ENCODE data around the gene CILP. TPM values are rescaled to one million over a fixed set of nuclear protein-coding genes. Genes with fewer than 3 reads are reported as not detected.

Gene CILP
- total RNA-seq (ENCODE audit: unreplicated experiment): not detected
- long read RNA-seq: 0 reads

- Mint-ChIP-seq H3K27me3 (ENCODE audit: unreplicated experiment) (peaks cover 4% of the 10 kb centered on the region), H3K9me3 (ENCODE audit: unreplicated experiment) (no peaks in the 10 kb centered on the region), H3K4me3 (ENCODE audit: unreplicated experiment) (no peak within 1 kb of the TSS), H3K36me3 (ENCODE audit: low read depth, unreplicated experiment) (no peaks in the 10 kb centered on the region), H3K4me1 (ENCODE audit: unreplicated experiment) (no peaks in the 10 kb centered on the region), H3K27ac (ENCODE audit: unreplicated experiment) (no peak within 1 kb of the TSS)
- no peak for TF ChIP-seq CTCF (IDR thresholded peaks at IDR 0.05; ENCODE audit: unreplicated experiment)
- DNase-seq (ENCODE audit: low spot score): no peak
Measured at GRCh38 chr15:65210770-65211481, at the start of gene CILP. Gene CILP, minus strand, starts transcription at chr15:65211473. Its CDS starts 1,718 bp downstream, at chr15:65209755.

GRCh38 chr15:65260968-65261367, 49.7 kb upstream of the CILP start:
- Mint-ChIP-seq H3K36me3 (ENCODE audit: low read depth, unreplicated experiment) (no peaks in the 10 kb centered on the region), H3K27me3 (ENCODE audit: unreplicated experiment) (no peaks in the 10 kb centered on the region), H3K4me3 (ENCODE audit: unreplicated experiment) (peak overlapping the region; percentile 17), H3K9me3 (ENCODE audit: unreplicated experiment) (no peaks in the 10 kb centered on the region), H3K27ac (ENCODE audit: unreplicated experiment) (no peak overlapping the region), H3K4me1 (ENCODE audit: unreplicated experiment) (no peaks in the 10 kb centered on the region)
- no peak for DNase-seq (ENCODE audit: low spot score)
- TF ChIP-seq CTCF (IDR thresholded peaks at IDR 0.05; ENCODE audit: unreplicated experiment): no peak

GRCh38 chr15:65259367-65259797, 48.1 kb upstream of the CILP start:
- H3K9me3 Mint-ChIP-seq (ENCODE audit: unreplicated experiment): no peaks in the 10 kb centered on the region
- H3K4me1 Mint-ChIP-seq (ENCODE audit: unreplicated experiment): no peaks in the 10 kb centered on the region
- H3K27me3 Mint-ChIP-seq (ENCODE audit: unreplicated experiment): no peaks in the 10 kb centered on the region
- DNase-seq (ENCODE audit: low spot score): no peak
- no peak overlapping the region for H3K27ac Mint-ChIP-seq (ENCODE audit: unreplicated experiment)
- H3K4me3 Mint-ChIP-seq (ENCODE audit: unreplicated experiment): no peak overlapping the region
- no peaks in the 10 kb centered on the region for H3K36me3 Mint-ChIP-seq (ENCODE audit: low read depth, unreplicated experiment)
- no peak for TF ChIP-seq CTCF (IDR thresholded peaks at IDR 0.05; ENCODE audit: unreplicated experiment)

GRCh38 chr15:65258375-65259262, 47.3 kb upstream of the CILP start:
- Mint-ChIP-seq H3K27ac (ENCODE audit: unreplicated experiment) (no peak overlapping the region), H3K36me3 (ENCODE audit: low read depth, unreplicated experiment) (no peaks in the 10 kb centered on the region)

More at GRCh38 chr15:65258375-65259262, 47.3 kb upstream of the CILP start:
- Mint-ChIP-seq H3K9me3 (ENCODE audit: unreplicated experiment) (no peaks in the 10 kb centered on the region), H3K4me1 (ENCODE audit: unreplicated experiment) (no peaks in the 10 kb centered on the region), H3K27me3 (ENCODE audit: unreplicated experiment) (no peaks in the 10 kb centered on the region), H3K4me3 (ENCODE audit: unreplicated experiment) (no peak overlapping the region)
- no peak for DNase-seq (ENCODE audit: low spot score)
- no peak for TF ChIP-seq CTCF (IDR thresholded peaks at IDR 0.05; ENCODE audit: unreplicated experiment)

All from endothelial cell (in vitro differentiated cells).